Trophoblast cell (in vitro differentiated cells and primary cell): ENCODE results near the gene SLC50A1.

Experiments used
- DNase-seq, 2 donors: peaks; one replicate each; pipeline ENCODE4 v3.0.0-alpha.2; 2016
- H2AFZ ChIP-seq: 2 replicates; pipeline ENCODE4 v1.6.1; 2013; ENCODE audit warnings: low read length, moderate library complexity, mild to moderate bottlenecking; ENCODE audit not compliant: insufficient read depth, poor library complexity
- H2AK5ac ChIP-seq: 2 replicates; pipeline ENCODE4 v1.6.1; 2013; ENCODE audit warnings: mild to moderate bottlenecking, low read length
- H2BK120ac ChIP-seq: 2 replicates; pipeline ENCODE4 v1.6.1; 2013; ENCODE audit warnings: low read length, mild to moderate bottlenecking, moderate library complexity; ENCODE audit not compliant: insufficient read depth, poor library complexity
- H2BK12ac ChIP-seq: 2 replicates; pipeline ENCODE4 v1.6.1; 2013; ENCODE audit warnings: mild to moderate bottlenecking, low read length, moderate library complexity
- H2BK5ac ChIP-seq: 2 replicates; pipeline ENCODE4 v1.6.1; 2013; ENCODE audit warnings: low read length, low read depth, moderate library complexity, mild to moderate bottlenecking; ENCODE audit not compliant: poor library complexity
- H3K14ac ChIP-seq: 2 replicates; pipeline ENCODE4 v1.6.1; 2013; ENCODE audit warnings: mild to moderate bottlenecking, low read length
- H3K18ac ChIP-seq: 2 replicates; pipeline ENCODE4 v1.6.1; 2013; ENCODE audit warnings: mild to moderate bottlenecking, low read length
- H3K23ac ChIP-seq: 2 replicates; pipeline ENCODE4 v1.6.1; 2013; ENCODE audit warnings: low read length
- H3K27ac ChIP-seq: 2 replicates; pipeline ENCODE4 v1.5.1; 2013; ENCODE audit warnings: low read depth, mild to moderate bottlenecking, inconsistent platforms, low read length, moderate library complexity
- H3K27me3 ChIP-seq: 2 replicates; pipeline ENCODE4 v1.6.1; 2013; ENCODE audit warnings: inconsistent platforms, mild to moderate bottlenecking, low read length, moderate library complexity; ENCODE audit not compliant: insufficient read depth
- H3K36me3 ChIP-seq, 2 experiments: 1 replicate in 1 of 2; 2 replicates in 1 of 2; pipeline ENCODE4 v1.6.1; 2013; ENCODE audit warnings: low read length in 2 of 2, mild to moderate bottlenecking in 2 of 2, moderate library complexity in 1 of 2; ENCODE audit not compliant: insufficient read depth in 2 of 2, control insufficient read depth in 1 of 2
- H3K4ac ChIP-seq: 2 replicates; pipeline ENCODE4 v1.6.1; 2013; ENCODE audit warnings: low read depth, mild to moderate bottlenecking, low read length, moderate library complexity
- H3K4me1 ChIP-seq, 2 experiments: 1 replicate in 1 of 2; 2 replicates in 1 of 2; pipeline ENCODE4 v1.6.1; 2013; ENCODE audit warnings: low read length in 2 of 2, mild to moderate bottlenecking in 2 of 2, moderate library complexity in 1 of 2; ENCODE audit not compliant: insufficient read depth in 2 of 2, control insufficient read depth in 1 of 2
- H3K4me2 ChIP-seq: 2 replicates; pipeline ENCODE4 v1.6.1; 2013; ENCODE audit warnings: inconsistent platforms, mild to moderate bottlenecking, low read length, moderate library complexity
- H3K4me3 ChIP-seq: 2 replicates; pipeline ENCODE4 v1.5.1; 2013; ENCODE audit warnings: mild to moderate bottlenecking, low read depth, low read length, inconsistent platforms
- H3K79me1 ChIP-seq: one replicate; pipeline ENCODE4 v1.6.1; 2013; ENCODE audit warnings: low read length
- H3K79me2 ChIP-seq: 2 replicates; pipeline ENCODE4 v1.6.1; 2013; ENCODE audit warnings: low read length, mild to moderate bottlenecking; ENCODE audit not compliant: control insufficient read depth, insufficient read depth, poor library complexity
- H3K9ac ChIP-seq: 2 replicates; pipeline ENCODE4 v1.6.1; 2013; ENCODE audit warnings: mild to moderate bottlenecking, low read length
- H3K9me3 ChIP-seq: 2 replicates; pipeline ENCODE4 v1.6.1; 2013; ENCODE audit warnings: low read depth, mild to moderate bottlenecking, control low read depth, inconsistent platforms, low read length; ENCODE audit not compliant: insufficient read depth
- H4K12ac ChIP-seq: 2 replicates; pipeline ENCODE4 v1.6.1; 2013; ENCODE audit warnings: low read depth, mild to moderate bottlenecking, low read length, moderate library complexity
- H4K8ac ChIP-seq: 2 replicates; pipeline ENCODE4 v1.6.1; 2013; ENCODE audit warnings: low read depth, mild to moderate bottlenecking, low read length, moderate library complexity
- H4K91ac ChIP-seq: one replicate; pipeline ENCODE4 v1.6.1; 2013; ENCODE audit warnings: low read depth, mild to moderate bottlenecking, low read length, moderate library complexity
- WGBS: extraction: QIAGEN DNeasy Blood & Tissue Kit; methylation state at CpG from one replicate; pipeline ENCODE4 v1.1.7; 2013; ENCODE audit warnings: missing lambda C conversion rate; ENCODE audit not compliant: insufficient read length, insufficient coverage; ENCODE audit errors: extremely low coverage; 5-methylcytosine and 5-hydroxymethylcytosine counted together

The SLC50A1 gene

DNA sequence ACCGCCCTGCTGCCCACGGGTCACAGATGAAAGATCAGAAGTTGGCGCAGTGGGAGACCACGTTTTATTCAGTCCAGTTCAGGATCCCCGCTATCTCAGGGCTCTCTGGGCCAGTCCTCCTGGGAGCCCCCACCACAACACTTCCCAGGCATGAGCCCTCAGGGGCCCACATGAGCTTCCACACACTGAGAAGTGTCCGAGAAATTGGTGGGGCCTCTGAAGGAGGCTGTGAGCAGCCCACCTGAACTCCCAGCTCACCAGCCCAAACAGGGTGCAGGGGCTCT, 50.1 kb downstream of the SLC50A1 start:
- Histone ChIP-seq H3K14ac (no peak overlapping the region), H2BK12ac (no peak overlapping the region), H2BK5ac (no peak overlapping the region), H3K27me3 (no peaks in the 10 kb centered on the region), H4K12ac (no peak overlapping the region), H2AK5ac (no peak overlapping the region), H3K27ac (no peak overlapping the region), H2AFZ (no peak overlapping the region), H3K18ac (no peak overlapping the region), H4K91ac (no peak overlapping the region), H3K9me3 (no peaks in the 10 kb centered on the region), H3K79me1 (no peaks in the 10 kb centered on the region), H3K4me2 (no peak overlapping the region), H3K36me3 (no peaks in the 10 kb centered on the region), H3K79me2 (no peaks in the 10 kb centered on the region), H3K4ac (no peak overlapping the region), H3K4me1 (peaks cover 0 to 4% of the 10 kb centered on the region in 2 experiments), H2BK120ac (no peak overlapping the region), H3K9ac (no peak overlapping the region), H4K8ac (no peak overlapping the region), H3K4me3 (no peak overlapping the region), H3K23ac (no peak overlapping the region)
- no CpG with 5 or more reads among the region's 6 CpGs for WGBS
- peak in 1 of 2 donors; percentile 21 for DNase-seq

DNA sequence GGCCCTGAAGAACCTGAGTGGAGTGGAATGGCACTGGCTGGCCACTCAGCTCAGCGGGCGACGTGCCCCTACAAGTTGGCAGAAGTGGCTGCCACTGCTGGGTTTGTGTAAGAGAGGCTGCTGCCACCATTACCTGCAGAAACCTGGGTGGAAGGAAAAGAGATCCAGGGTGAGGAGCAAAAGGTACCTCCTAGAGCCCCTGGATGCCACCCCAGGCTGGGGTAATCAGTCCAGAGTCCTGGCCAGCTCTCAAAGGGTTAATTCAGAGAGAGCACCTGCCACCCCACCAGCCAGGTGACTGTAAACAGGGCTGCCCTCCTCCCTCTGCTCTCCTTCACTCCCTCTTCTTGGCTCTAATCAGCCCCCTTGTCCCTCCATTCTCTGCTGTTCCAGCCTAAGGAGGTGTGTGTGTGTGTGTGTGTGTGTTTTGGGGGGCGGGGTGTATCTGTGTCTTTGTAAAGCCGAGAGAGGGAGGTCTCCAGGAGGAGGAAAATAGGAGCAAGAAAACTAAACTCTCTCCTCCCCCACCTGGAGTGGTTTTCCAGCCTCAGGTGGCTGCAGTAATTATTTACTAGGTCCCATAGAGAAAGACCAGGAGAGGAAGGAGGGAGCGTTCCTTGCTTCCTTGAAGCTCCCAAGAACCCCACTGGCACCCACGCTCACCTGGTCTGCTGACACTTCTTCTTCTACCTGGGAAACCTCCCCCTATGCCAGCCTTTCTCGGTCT, 50.6 kb downstream of the SLC50A1 start:
- Histone ChIP-seq H2AK5ac (no peak overlapping the region), H2AFZ (no peak overlapping the region), H3K9me3 (no peaks in the 10 kb centered on the region), H3K27me3 (no peaks in the 10 kb centered on the region), H4K91ac (no peak overlapping the region), H3K23ac (peak overlapping the region; percentile 75), H3K27ac (no peak overlapping the region), H2BK5ac (no peak overlapping the region), H3K14ac (no peak overlapping the region), H3K79me1 (no peaks in the 10 kb centered on the region), H2BK12ac (no peak overlapping the region), H3K4me1 (peaks cover 0 to 4% of the 10 kb centered on the region in 2 experiments), H3K4ac (no peak overlapping the region), H3K79me2 (no peaks in the 10 kb centered on the region), H3K18ac (no peak overlapping the region), H3K36me3 (no peaks in the 10 kb centered on the region), H4K12ac (no peak overlapping the region), H4K8ac (no peak overlapping the region), H3K9ac (no peak overlapping the region), H3K4me3 (no peak overlapping the region), H2BK120ac (no peak overlapping the region), H3K4me2 (no peak overlapping the region)
- DNase-seq: no peak
- WGBS: no CpG with 5 or more reads among the region's 8 CpGs

DNA sequence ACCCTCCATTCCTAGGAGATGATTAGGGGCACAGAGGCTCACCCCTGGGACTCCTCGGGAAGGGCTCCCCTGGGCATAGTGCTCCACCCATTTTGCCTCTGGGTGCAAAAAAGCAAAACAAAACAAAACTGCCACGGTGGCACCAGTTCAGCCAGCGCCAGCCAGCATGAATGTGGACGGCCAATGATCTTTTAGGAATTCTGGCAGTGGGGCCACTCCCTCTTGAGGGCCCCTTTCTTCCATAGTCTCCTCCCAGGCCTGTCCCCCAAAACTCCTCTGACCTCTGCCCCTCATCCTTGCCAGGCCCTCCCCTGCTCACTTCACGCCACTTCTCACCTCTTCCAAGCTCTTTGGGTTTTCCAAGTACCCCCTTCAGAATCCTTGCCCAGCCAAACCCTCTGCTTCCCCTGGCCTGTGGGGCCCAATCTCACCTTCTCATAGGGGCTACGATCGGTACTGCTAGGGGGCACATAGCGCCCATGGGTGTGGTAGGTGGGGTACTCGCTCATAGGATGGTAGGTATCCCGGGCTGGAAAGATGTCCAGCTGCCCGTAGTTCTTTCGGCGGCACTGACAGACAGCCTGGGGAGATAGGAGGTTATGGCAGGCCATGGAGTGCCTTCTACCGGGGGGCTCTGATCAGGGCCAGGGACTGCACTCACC, 51.3 kb downstream of the SLC50A1 start:
- Histone ChIP-seq H2AK5ac (no peak overlapping the region), H3K4me1 (peaks cover 0 to 4% of the 10 kb centered on the region in 2 experiments), H2BK120ac (no peak overlapping the region), H3K79me1 (no peaks in the 10 kb centered on the region), H2AFZ (no peak overlapping the region), H3K79me2 (no peaks in the 10 kb centered on the region), H3K14ac (no peak overlapping the region), H3K4me3 (no peak overlapping the region), H2BK12ac (no peak overlapping the region), H3K4me2 (no peak overlapping the region), H3K9me3 (no peaks in the 10 kb centered on the region), H3K18ac (no peak overlapping the region), H4K12ac (no peak overlapping the region), H3K23ac (peak overlapping the region; percentile 75), H4K8ac (no peak overlapping the region), H3K27me3 (no peaks in the 10 kb centered on the region), H3K27ac (no peak overlapping the region), H3K36me3 (no peaks in the 10 kb centered on the region), H4K91ac (no peak overlapping the region), H3K4ac (no peak overlapping the region), H2BK5ac (no peak overlapping the region), H3K9ac (no peak overlapping the region)
- DNase-seq: no peak
- no CpG with 5 or more reads among the region's 14 CpGs for WGBS

DNA sequence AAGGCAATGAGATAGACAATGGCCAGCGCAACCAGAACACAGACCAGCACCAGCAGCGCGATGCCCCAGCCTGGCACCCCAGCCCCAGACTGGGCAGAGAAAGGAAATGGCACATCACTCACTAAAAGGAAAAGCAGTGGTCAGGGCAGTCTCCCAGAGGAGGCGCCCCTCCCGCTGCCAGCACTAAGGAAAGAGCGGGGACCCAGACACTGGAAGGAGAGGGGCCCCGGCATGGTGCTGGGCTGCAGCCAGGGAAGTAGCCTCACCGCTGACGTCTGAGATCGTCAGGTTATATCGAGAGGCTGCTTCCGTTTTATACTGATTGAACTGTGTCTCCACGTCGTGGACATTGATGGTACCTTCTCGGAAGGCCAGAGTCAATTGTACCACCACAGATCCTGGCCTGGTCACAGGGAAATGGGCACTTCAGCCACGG, 51.8 kb downstream of the SLC50A1 start:
- Histone ChIP-seq H2AFZ (no peak overlapping the region), H4K8ac (no peak overlapping the region), H3K23ac (no peak overlapping the region), H3K4me2 (no peak overlapping the region), H3K27me3 (no peaks in the 10 kb centered on the region), H3K79me2 (no peaks in the 10 kb centered on the region), H3K9ac (no peak overlapping the region), H2BK120ac (no peak overlapping the region), H2AK5ac (no peak overlapping the region), H4K12ac (no peak overlapping the region), H4K91ac (no peak overlapping the region), H3K18ac (no peak overlapping the region), H3K4me1 (peaks cover 0 to 4% of the 10 kb centered on the region in 2 experiments), H3K27ac (no peak overlapping the region), H3K36me3 (no peaks in the 10 kb centered on the region), H3K4ac (no peak overlapping the region), H3K79me1 (no peaks in the 10 kb centered on the region), H3K14ac (no peak overlapping the region), H3K4me3 (no peak overlapping the region), H3K9me3 (peaks cover under 1% of the 10 kb centered on the region), H2BK5ac (no peak overlapping the region), H2BK12ac (no peak overlapping the region)
- WGBS: no CpG with 5 or more reads among the region's 16 CpGs
- no peak for DNase-seq
